Adrenal gland (tissue), 5 donors: ENCODE data around the gene SYPL2.

Experiments
- CTCF ChIP-seq, 6 experiments: fragments of 450-650 bp in 4 of 6; fragments of 200-600 bp in 2 of 6; sonication (generic) in 1 of 6; IDR thresholded peaks; 1 replicate in 5 of 6; 2 replicates in 1 of 6; pipeline versions ENCODE4 v1.5.1 to v1.8.0; 2016 to 2021; ENCODE audit warnings: antibody characterized with exemption in 6 of 6, mild to moderate bottlenecking in 2 of 6, moderate library complexity in 1 of 6
- POLR2A ChIP-seq, 2 donors: fragments of 450-650 bp; IDR thresholded peaks; one replicate each; pipeline ENCODE4 v1.6.1; 2017; ENCODE audit warnings: antibody characterized with exemption in 2 of 2, mild to moderate bottlenecking in 2 of 2, moderate library complexity in 1 of 2
- donor health status: DM: no; HTN: no; CAD: no.

GRCh38 chr1:109523706-109524105 is 57.4 kb downstream of the SYPL2 start:
- TF ChIP-seq CTCF (IDR thresholded peaks at IDR 0.05) (no peak), POLR2A (IDR thresholded peaks at IDR 0.05) (no peak)
